CD4-positive, alpha-beta T cell treated with Interleukin-6 for 4 hours (primary cell): ENCODE results near the gene PFKFB4.
"Not testable (repeated sequence)": the region's sequence is repeated elsewhere in the genome, so short reads cannot be mapped to it uniquely, and the experiment has no call there.

ENCODE experiments used
- DNase-seq: peaks from one replicate; pipeline ENCODE4 v3.0.0-alpha.2; 2020; ENCODE audit warnings: mixed read lengths

Gene PFKFB4

GRCh38 chr3:48558493-48559134 is 2.0 kb upstream of the PFKFB4 start:
- DNase-seq: no peak

- DNase-seq: no peak
These were observed 431 bp downstream of the PFKFB4 start for GRCh38 chr3:48555949-48556795.

DNA sequence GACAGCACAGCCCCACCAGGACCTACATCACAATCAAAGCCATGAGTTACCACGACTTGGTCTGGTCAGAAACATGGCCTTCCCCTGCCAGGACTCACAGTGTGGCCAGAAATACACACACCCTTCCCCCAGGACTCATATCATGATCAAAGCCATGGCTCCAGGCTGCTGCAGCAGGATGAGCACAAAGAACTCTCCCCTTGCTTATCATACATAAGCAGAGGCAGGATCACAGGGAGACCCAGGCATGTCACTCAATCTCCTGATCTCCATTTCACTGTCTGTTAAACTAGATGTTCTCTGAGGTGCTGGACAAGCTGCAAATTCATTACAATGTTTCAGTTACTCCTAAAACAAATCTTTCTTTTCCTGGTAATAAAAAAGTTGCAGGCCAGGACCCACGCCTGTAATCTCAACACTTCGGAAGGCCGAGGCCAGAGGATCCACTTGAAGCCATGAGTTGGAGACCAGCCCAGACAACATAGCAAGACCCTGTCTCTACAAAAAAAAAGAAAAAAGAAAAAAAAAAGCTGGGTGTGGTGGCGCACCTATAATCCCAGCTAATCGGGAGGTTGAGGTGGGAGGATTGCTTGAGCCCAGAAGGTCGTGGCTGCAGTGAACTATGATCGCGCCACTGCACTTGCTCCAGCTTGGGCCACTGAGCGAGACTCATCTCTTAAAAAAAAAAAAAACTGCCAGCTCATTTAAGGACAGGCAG is 1.2 kb downstream of the PFKFB4 start:
- DNase-seq: no peak

- no peak for DNase-seq
These were observed 2.4 kb downstream of the PFKFB4 start for GRCh38 chr3:48553886-48554845.

DNA sequence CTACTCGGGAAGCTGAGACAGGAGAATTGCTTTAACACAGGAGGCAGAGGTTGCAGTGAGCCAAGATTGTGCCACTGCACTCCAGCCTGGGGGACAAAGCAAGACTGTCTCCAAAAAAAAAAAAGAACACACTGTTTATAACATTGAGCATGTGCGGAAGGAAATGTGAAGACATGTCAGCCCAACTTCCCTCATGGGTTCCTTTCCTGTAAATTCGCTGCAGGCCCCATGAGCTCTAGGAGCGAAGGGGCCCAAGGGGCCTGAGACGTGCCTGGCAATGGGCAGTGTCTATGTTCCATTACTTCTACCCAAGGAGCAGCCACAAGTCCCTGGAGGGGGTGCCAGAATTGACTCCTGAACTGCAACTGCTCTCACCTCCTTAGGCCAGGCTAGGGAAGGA is 3.2 kb downstream of the PFKFB4 start:
- DNase-seq: no peak

DNA sequence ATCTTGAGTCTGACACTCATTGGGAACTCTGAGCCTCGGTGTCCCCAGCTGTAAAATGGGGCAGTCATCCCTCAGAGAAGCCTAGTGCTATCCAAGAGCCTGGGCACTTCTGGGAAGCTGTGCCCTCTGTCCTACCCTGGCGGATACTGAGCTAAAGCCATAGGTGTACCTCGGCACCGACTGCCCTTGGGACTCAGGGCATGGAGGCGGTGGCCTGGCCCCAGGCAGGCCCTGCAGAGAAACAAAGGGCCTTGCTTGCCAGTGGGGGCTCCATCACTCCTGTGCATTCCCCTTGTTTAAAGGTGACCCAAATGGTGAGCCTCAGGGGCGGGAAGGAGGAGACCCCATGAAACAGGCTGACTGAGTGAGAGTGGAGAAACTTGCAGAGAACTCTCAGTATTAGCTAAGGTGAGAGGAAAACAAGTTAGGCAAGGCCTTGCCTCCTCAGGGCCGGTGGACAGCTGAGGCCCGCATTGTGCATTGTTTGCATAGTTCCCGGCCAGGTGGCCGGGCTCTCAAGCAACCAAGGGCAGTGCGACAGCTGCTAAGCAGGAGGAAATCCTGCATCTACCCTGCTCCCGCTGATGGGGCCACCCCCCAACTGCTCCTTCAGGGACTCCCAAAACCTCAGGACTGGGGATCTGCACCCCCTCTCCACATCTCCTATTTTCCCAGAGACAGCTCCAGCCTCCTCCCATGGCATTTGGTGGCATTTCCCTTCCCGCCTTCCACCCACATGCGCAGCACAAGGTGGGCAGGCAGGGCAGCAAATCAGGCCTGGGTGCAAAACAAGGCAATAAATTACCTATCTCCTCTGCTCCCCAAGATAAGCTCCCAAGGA is 4.3 kb downstream of the PFKFB4 start:
- DNase-seq: no peak

GRCh38 chr3:48551651-48552050 is 5.0 kb downstream of the PFKFB4 start:
- not testable (repeated sequence) for DNase-seq

DNA sequence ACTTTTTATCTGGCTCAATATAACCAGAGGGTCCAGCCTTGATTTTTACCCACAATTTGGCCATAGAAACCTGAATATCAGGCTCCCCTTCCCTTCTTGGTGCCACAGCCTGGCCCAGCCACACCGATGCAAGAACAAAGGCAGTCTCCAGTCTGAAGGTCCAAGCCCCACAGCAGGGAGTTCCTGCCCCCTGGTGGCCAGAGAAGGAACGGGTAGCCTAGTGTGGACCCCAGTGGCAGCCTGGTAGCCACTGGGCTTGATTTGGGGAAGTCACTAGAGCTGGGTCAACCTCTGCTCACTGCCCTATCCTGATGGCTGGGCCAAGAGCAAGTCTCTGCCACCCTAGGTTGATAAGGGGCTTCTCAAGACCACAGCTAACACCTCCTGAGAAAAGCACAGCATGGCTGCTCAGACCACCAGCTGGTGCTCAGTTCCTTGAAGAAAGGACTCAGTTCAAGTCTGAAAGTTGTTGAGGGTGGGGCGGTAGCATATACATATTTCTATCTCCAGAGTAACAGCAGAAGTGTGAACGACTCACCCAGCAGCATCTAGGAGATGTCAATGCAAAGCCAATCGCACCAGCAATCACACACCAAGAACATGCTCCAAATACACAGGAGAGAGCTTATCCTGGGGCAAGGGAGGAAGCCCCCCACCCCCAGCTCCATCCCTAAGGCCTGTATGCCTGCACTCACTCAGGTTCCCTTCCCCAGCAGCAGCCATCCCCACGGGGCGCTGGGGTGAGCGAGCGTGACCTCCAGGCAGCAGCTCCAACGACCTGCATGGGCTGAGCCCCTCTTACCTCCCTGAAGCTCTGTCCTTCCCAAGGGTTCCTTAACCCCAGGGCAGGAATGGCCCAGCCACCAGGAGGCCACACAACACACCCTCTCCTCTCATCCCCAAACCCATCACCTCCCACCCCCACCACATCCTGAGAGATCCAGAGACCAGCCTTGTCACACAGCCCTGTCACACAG is 7.6 kb downstream of the PFKFB4 start:
- DNase-seq: peak; percentile 88

DNA sequence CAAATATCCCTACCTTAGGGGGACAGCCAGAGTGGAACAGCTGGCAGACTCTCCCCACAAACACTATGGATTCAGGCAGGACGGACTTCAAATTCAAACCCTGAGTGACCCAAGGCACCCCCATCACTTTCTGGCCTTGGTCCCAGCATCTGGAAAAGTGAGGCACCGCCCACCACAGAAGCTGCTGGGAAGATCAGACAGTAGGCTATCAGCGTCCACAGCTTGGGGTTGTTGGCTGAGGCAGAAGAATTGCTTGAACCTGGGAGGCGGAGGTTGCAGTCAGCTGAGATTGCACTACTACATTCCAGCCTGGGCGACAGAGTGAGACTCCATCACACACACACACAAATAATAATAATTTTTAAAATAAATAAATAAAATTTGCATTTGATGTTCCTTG is 8.5 kb downstream of the PFKFB4 start:
- no peak for DNase-seq

- peak; percentile 42 for DNase-seq
These were observed 10.3 kb downstream of the PFKFB4 start for GRCh38 chr3:48546203-48546829.

DNA sequence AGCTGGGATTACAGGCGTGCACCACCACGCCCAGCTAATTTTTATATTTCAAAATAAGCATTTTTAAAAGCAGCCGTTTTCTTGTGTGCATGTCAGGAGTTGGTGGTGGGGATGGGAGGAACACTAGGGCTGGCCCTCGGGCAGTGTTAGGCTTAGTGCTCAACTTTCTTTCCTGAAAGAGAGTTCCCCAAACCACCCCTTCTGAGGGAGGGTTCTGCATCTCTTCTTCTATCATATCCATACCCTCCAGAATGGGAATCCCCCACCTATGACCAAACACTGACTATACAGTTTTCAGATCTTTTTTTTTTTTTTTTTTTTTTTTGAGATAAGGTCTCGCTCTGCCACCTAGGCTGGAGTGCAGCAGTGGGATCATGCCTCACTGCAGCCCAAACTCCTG is 12.5 kb downstream of the PFKFB4 start:
- no peak for DNase-seq

DNA sequence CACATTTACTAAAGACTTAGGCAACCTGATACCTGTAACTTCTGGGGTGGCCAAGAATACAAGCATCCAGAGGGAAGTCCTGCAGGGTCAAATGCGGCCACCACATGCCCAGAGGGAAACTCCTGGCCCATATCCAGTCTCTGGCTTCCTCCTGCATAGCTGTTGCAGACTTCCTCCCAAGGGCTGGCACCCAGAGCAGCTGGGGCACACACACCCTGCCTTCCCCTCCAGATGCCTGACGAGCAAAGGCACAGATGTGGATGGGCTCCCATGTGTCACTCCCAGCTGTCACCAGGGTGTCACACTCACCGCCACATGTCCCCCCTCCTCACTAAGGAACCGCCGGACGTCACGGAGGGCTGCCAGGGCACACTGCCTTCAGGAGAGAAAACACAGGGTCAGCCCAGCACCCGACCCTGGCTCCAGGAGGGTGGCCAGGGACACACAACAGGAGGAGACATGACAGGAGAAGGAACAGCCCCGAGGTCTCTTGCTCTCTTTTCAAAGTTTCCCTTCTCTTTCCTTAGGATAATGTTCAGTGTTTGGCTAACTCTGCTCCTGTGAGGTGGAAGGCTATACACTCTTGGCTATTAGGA is 13.2 kb downstream of the PFKFB4 start:
- no peak for DNase-seq

GRCh38 chr3:48538451-48538850 is 18.2 kb downstream of the PFKFB4 start:
- no peak for DNase-seq

- no peak for DNase-seq
These were observed 19.8 kb downstream of the PFKFB4 start for GRCh38 chr3:48536785-48537184.

DNA sequence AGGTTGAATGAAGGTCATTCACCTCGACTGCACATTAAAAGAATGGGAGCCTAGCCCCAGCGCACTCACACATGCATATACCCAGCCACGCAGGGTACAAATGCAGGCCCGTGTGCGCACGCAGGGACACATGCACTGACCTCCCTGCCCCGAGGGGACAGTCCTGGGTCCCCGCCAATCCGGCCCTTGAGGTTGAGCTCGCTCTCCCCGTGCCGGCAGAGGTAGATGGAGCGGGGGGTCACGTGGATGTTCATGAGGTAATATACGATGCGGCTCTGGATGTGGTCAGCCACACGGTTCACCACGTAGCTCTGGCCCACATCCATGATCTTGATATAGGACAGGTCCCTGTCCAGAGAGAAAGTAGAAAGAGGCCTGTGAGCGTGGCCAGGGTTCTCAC is 20.5 kb downstream of the PFKFB4 start:
- no peak for DNase-seq

DNA sequence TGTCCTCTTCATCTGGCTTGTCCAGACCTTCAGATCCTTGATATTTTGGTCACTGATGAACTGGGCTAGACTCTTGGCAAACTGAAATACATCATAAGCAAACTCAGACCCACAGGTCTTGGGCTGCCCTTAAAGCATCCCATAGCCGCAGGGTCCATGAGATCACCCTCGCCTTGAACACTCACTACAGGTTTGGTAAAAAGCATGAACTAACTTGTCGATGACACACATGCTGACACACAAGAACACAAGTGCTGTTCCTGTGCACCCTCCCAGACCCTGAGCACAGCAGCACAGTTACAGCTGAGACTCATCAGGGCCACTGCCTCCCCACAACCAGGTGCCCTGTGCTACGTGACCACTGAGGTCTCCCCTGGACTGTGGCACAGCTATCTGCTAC is 21.0 kb downstream of the PFKFB4 start:
- no peak for DNase-seq

DNA sequence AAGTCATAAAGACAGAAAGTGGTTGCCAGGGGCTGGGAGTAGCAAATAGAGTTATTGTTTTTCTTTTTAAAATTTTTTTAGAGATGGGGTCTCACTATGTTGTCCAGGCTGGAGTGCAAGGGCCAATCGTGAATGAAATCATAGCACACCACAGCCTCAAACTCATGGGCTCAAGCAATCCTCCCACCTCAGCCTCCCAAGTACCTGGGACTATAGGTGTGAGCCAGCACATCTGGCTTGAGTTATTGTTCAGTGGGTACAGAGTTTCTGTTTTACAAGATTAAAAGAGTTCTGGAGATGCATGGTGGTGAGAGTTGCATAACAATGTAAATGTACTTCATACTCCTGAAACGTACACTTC is 23.6 kb downstream of the PFKFB4 start:
- DNase-seq: no peak

DNA sequence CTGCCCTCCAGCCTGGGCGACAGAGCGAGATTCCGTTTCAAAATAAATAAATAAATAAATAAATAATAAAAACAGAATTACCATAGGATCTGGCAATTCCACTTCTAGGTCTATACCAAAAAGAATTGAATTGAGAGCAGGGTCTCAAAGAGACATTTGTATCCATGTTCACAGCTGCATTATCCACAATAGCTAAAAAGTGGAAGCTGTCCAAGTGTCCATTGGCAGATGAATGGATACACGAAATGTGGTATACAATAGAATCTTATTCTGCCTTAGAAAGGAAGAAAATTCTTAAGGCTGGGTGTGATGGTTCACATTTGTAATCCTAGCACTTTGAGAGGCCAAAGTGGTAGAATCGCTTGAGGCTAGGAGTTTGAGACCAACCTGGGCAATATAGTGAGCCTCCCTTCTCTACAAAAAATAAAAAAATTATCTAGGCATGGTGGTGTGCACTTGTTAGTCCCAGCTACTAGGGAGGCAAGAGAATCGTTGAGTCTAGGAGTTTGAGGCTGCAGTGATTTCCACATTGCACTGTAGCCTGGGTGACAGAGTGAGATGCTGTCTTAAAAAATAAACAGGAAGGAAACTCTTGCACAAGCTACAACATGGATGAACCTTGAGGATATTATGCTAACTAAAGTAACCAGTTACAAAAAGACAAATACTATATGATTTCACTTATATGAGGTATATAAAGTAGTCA is 24.2 kb downstream of the PFKFB4 start:
- DNase-seq: no peak

DNA sequence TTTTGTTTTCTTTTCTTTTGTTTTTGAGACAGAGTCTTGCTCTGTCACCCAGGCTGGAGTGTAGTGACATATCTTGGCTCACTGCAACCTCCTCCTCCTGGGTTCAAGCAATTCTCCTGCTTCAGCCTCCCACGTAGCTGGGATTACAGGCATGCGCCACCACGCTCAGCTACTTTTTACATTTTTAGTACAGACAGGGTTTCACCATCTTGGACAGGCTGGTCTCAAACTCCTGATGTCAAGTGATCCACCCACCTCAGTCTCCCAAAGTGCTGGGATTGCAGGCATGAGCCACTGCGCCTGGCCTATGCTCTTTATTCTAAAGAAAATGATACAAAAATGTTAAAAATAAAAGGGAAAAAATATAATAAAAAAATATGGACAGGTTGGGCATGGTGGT is 25.9 kb downstream of the PFKFB4 start:
- not testable (repeated sequence) for DNase-seq
